Endothelial cell of umbilical vein (primary cell): ENCODE measurements around the gene TIFAB. TPM values are rescaled to one million over a fixed set of nuclear protein-coding genes. Genes with fewer than 3 reads are reported as not detected.

Experiments used
- BruUV-seq: library from RNA; stranded (reverse); fragments of 400-500 nt; replicated peaks from 2 replicates; lab custom pipeline; 2021; lab: Mats Ljungman, UMichigan
- CTCF ChIA-PET: fragments of 300-600, 350-600 bp; sonication (Branson Sonifier 250); formaldehyde crosslinking; loops from one replicate; lab custom pipeline; 2021; ENCODE audit warnings: antibody characterized with exemption, inconsistent platforms; lab: Charles Lee
- POLR2A ChIA-PET: fragments of 300-600, 350-600 bp; sonication (Branson Sonifier 250); formaldehyde crosslinking; loops from one replicate; lab custom pipeline; 2021; ENCODE audit warnings: antibody characterized with exemption, inconsistent platforms; lab: Charles Lee
- DNase-seq: peaks from one replicate; pipeline ENCODE4 v3.0.0-alpha.2; 2011; ENCODE audit warnings: low read depth, low spot score
- FAIRE-seq: peaks from 2 replicates; lab custom pipeline; 2011; peaks lifted over from hg19 to GRCh38; lab: Jason Lieb, UNC
- H2AFZ ChIP-seq: 2 replicates; pipeline ENCODE4 v1.6.0; 2012; ENCODE audit warnings: low read depth, low read length, control low read depth, inconsistent platforms
- H3K27ac ChIP-seq: 2 replicates; pipeline ENCODE4 v1.5.1; 2011; ENCODE audit warnings: low read depth, mild to moderate bottlenecking, control low read depth, low read length, moderate library complexity; ENCODE audit not compliant: insufficient read depth
- H3K27me3 ChIP-seq, 2 experiments: 2 replicates each; pipeline versions ENCODE4 v1.6.0 to v1.6.1; 2011; ENCODE audit warnings: low read length in 2 of 2, mixed read lengths in 1 of 2; ENCODE audit not compliant: control insufficient read depth in 2 of 2, insufficient read depth in 2 of 2
- H3K36me3 ChIP-seq, 2 experiments: 2 replicates in 1 of 2; 3 replicates in 1 of 2; pipeline ENCODE4 v1.5.1; 2011; ENCODE audit warnings: low read length in 2 of 2, mild to moderate bottlenecking in 1 of 2, moderate library complexity in 1 of 2; ENCODE audit not compliant: control insufficient read depth in 2 of 2, insufficient read depth in 2 of 2; ENCODE audit errors: extremely low read depth in 1 of 2
- H3K4me1 ChIP-seq: 3 replicates; pipeline ENCODE4 v1.5.1; 2011; ENCODE audit warnings: mild to moderate bottlenecking, low read length; ENCODE audit not compliant: control insufficient read depth, insufficient read depth; ENCODE audit errors: extremely low read depth
- H3K4me2 ChIP-seq: 2 replicates; pipeline ENCODE4 v1.6.1; 2011; ENCODE audit warnings: low read length, control low read depth, mixed read lengths; ENCODE audit not compliant: insufficient read depth
- H3K4me3 ChIP-seq, 3 experiments: fragments of 200-600 bp in 1 of 3; sonication (generic), shearing (Covaris generic) in 1 of 3; replicated peaks in 1 of 3; 2 replicates each; pipeline ENCODE4 v1.5.1; 2011 to 2016; ENCODE audit warnings: control low read depth in 3 of 3, low read length in 3 of 3, mild to moderate bottlenecking in 2 of 3, inconsistent platforms in 1 of 3, low read depth in 1 of 3, moderate library complexity in 1 of 3; ENCODE audit not compliant: insufficient read depth in 1 of 3
- H3K79me2 ChIP-seq: 2 replicates; pipeline ENCODE4 v1.6.0; 2012; ENCODE audit warnings: low read length, inconsistent platforms; ENCODE audit not compliant: control insufficient read depth, insufficient read depth
- H3K9ac ChIP-seq: replicated peaks from 2 replicates; pipeline ENCODE3; 2011; ENCODE audit warnings: low read length, control low read depth; ENCODE audit not compliant: insufficient read depth; ENCODE audit errors: extremely low read depth
- H3K9me1 ChIP-seq: replicated peaks from 3 replicates; pipeline ENCODE4 v1.6.0; 2011; ENCODE audit warnings: mild to moderate bottlenecking, low read length; ENCODE audit not compliant: control insufficient read depth, insufficient read depth; ENCODE audit errors: extremely low read depth
- H3K9me3 ChIP-seq: replicated peaks from 2 replicates; pipeline ENCODE4 v1.5.1; 2012; ENCODE audit warnings: low read length, inconsistent platforms; ENCODE audit not compliant: control insufficient read depth, insufficient read depth
- H4K20me1 ChIP-seq: replicated peaks from 2 replicates; pipeline ENCODE3; 2011; ENCODE audit warnings: mild to moderate bottlenecking, low read length; ENCODE audit not compliant: control insufficient read depth, insufficient read depth; ENCODE audit errors: extremely low read depth
- EZH2 ChIP-seq: IDR thresholded peaks from 2 replicates; pipeline ENCODE4 v1.6.1; 2012; ENCODE audit warnings: borderline replicate concordance, low read depth, mild to moderate bottlenecking, moderate library complexity, low read length, inconsistent platforms; ENCODE audit not compliant: severe bottlenecking
- POLR2A ChIP-seq: IDR thresholded peaks from 2 replicates; pipeline ENCODE4 v1.6.1; 2012; ENCODE audit warnings: low read depth, mild to moderate bottlenecking, control low read depth, low read length
- POLR2AphosphoS5 ChIP-seq: IDR thresholded peaks from 2 replicates; pipeline ENCODE4 v1.6.1; 2012; ENCODE audit warnings: low read depth, mild to moderate bottlenecking, control low read depth, low read length, moderate library complexity; ENCODE audit not compliant: insufficient read depth
- dilution Hi-C: fragments of 300-500 bp; cut with MboI; formaldehyde crosslinking; loops from one replicate; pipeline ENCODE4 v1.15.0; 2019; ENCODE audit warnings: low sequenced_read_pairs; ENCODE audit not compliant: extremely low pct_ligation_motif_present
- intact Hi-C: fragments of 100-400 bp; cut with micrococcal nuclease; formaldehyde crosslinking; loops from one replicate; pipeline ENCODE4 v1.10.0; 2022
- polyA plus RNA-seq, 4 experiments: library from polyadenylated mRNA; depleted of rRNA in 3 of 4; stranded (reverse) in 3 of 4; unstranded in 1 of 4; fragments of >200 nt; gene quantifications; 2 replicates each; pipeline versions ENCODE4 v1.2.1 to v1.2.3, GENCODE V29; 2011 to 2012; ENCODE audit warnings: missing spikeins in 1 of 4
- total RNA-seq: library from RNA; stranded (reverse); gene quantifications from 2 replicates; pipeline ENCODE4 v1.2.3, GENCODE V29; 2021
- TF ChIP-seq, protein P1 (sequence below), 2 donors: IDR thresholded peaks; 1 replicate in 1 of 2; 2 replicates in 1 of 2; pipeline ENCODE4 v1.5.1; 2011; ENCODE audit warnings: low read length in 2 of 2, mild to moderate bottlenecking in 2 of 2, moderate library complexity in 2 of 2, control low read depth in 1 of 2, inconsistent platforms in 1 of 2, low read depth in 1 of 2; ENCODE audit not compliant: insufficient read depth in 1 of 2; ENCODE audit errors: extremely low read depth in 1 of 2

The TIFAB gene
- total and polyA plus RNA-seq, 2 donors (not counting 3 experiments of a cell fraction or from before 2014, with no cell fraction given): not detected

DNA sequence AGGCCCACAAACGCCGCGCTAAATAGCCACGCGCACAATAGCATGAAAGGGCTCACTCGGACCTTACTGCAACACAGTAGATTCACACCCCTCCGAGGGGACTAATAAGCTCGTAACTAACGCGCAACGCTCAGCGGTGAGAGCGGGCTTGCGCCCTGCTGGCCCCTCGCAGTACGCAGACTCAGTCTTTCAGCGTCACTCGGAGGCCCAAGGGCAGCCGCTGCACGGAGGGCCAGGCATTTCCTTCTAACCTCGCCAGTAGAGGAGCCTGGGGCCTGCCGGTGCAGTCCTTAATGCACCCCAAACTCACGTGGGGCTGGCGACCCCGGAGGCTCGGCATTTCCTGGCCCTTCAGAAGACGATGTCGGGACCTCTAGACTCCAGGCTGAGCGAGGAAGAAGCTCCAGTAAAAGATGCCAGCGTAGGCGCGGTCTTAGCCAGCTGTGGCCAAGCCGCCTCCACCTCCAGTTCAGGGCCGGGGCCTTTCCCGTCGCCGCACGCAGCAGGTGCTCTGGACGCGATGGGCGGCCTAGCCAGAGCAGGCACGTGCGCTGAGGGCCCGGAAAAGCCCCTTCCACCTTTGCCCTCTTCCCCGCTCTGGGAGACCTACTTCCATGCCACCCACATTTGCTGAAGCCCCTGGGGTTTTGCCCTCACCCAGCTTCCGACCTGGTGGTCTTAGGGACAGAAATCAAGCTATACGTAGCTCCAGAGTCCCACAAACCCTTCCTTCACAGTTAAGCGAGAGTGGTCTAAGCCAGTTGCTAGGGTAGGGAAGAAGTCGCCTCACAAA, 38.3 kb upstream of the TIFAB start:
- FAIRE-seq (no peak), DNase-seq (no peak)
- peak; percentile 45 for TF ChIP-seq EZH2
- no peak for TF ChIP-seq POLR2A
- Histone ChIP-seq H3K27me3 (peaks cover 69 to 83% of the 10 kb centered on the region in 2 experiments), H3K4me1 (peaks cover 3% of the 10 kb centered on the region), H3K9me3 (no peaks in the 10 kb centered on the region), H3K79me2 (no peaks in the 10 kb centered on the region), H3K4me3 (no peak overlapping the region), H3K36me3 (no peaks in the 10 kb centered on the region), H3K4me2 (no peak overlapping the region), H3K27ac (no peak overlapping the region), H2AFZ (no peak overlapping the region), H3K9ac (no peak overlapping the region), H4K20me1 (no peaks in the 10 kb centered on the region), H3K9me1 (no peaks in the 10 kb centered on the region)
- ChIA-PET POLR2A (no interaction called here), CTCF (interaction anchor here (1.4 to 1.8 kb wide), 3 partner anchors 11 to 75 kb away, joined by 4 to 5 read pairs (median 4); no protein-coding TSS in a partner anchor)
- dilution Hi-C loops: no loop called here
- intact Hi-C loops: no loop called here
- BruUV-seq: no TSS peak

DNA sequence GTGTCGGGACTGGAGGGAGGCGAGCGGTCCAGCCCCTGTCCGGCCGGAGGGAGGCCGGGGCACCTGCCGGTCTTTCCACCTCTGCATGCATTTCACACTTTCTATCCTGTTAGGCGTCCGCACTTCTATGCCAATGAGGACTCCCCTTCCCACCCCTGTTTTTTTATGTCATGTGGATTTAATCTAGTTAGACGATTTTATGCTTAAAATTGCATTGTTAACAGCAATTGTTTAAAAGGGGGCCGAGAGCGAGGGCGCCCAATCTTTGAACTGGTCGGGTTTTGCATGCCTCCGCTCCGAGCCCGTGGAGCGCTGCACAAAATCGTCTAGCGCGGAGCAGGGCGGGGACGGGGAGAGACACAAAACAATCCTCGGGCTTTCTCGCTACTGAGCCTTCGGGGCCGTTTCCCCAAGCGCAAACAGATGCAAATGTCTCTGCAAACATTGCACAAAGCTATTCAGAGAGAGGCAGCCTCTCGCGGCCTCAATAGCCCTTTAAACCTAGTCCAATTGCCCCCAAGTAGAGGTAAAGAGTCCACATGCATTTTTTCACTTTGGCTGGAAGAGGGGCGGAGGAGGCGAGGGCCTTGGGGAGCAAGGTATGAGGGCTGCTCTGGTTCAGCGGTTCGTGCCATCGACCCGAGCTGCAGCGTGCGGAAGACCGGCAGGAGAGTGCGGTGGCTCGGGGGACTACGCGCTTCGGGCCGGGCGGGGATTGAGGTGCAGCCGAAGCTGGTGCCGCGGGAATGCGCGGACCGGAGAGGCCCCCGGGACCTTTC, 37.5 kb upstream of the TIFAB start:
- dilution Hi-C loops (no loop called here), intact Hi-C loops (no loop called here)
- H3K27me3 ChIP-seq: peaks cover 70 to 77% of the 10 kb centered on the region in 2 experiments
- peaks cover 3% of the 10 kb centered on the region for H3K4me1 ChIP-seq
- POLR2A ChIA-PET: no interaction called here
- BruUV-seq: no TSS peak
- DNase-seq: no peak
- H3K4me2 ChIP-seq: no peak overlapping the region
- H3K9me1 ChIP-seq: no peaks in the 10 kb centered on the region
- H3K79me2 ChIP-seq: no peaks in the 10 kb centered on the region
- no peak overlapping the region for H2AFZ ChIP-seq
- no peak overlapping the region for H3K27ac ChIP-seq
- no peak overlapping the region for H3K9ac ChIP-seq
- no peaks in the 10 kb centered on the region for H3K9me3 ChIP-seq
- no peaks in the 10 kb centered on the region for H3K36me3 ChIP-seq
- TF ChIP-seq, protein P1, sequence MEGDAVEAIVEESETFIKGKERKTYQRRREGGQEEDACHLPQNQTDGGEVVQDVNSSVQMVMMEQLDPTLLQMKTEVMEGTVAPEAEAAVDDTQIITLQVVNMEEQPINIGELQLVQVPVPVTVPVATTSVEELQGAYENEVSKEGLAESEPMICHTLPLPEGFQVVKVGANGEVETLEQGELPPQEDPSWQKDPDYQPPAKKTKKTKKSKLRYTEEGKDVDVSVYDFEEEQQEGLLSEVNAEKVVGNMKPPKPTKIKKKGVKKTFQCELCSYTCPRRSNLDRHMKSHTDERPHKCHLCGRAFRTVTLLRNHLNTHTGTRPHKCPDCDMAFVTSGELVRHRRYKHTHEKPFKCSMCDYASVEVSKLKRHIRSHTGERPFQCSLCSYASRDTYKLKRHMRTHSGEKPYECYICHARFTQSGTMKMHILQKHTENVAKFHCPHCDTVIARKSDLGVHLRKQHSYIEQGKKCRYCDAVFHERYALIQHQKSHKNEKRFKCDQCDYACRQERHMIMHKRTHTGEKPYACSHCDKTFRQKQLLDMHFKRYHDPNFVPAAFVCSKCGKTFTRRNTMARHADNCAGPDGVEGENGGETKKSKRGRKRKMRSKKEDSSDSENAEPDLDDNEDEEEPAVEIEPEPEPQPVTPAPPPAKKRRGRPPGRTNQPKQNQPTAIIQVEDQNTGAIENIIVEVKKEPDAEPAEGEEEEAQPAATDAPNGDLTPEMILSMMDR (IDR thresholded peaks at IDR 0.05; ENCODE audit: extremely low read depth in 1 of 2, insufficient read depth in 1 of 2, low read depth in 1 of 2, low read length in 2 of 2): no peak
- TF ChIP-seq EZH2 (peak; percentile 26), POLR2AphosphoS5 (no peak)
- CTCF ChIA-PET: interaction anchor here (1.4 to 1.8 kb wide), 3 partner anchors 10 to 76 kb away, joined by 4 to 5 read pairs (median 4); no protein-coding TSS in a partner anchor
- no peak overlapping the region for H3K4me3 ChIP-seq
- no peak for FAIRE-seq
- no peaks in the 10 kb centered on the region for H4K20me1 ChIP-seq
